ENCODE results near the gene FAM20C. TPM values are rescaled to one million over a fixed set of nuclear protein-coding genes. Genes with fewer than 3 reads are reported as not detected.

The FAM20C gene
- total and polyA plus RNA-seq, 2 of the 8 experiments (the other 6 are each of a cell fraction or from before 2014, with no cell fraction given): 9.5 to 34.8 TPM

GRCh38 chr7:192701-193480 is 520 bp downstream of the FAM20C start:
- Histone ChIP-seq H4K91ac (replicated peaks; ENCODE audit: insufficient read length, low read length) (peak overlapping the region; percentile 71), H4K8ac (ENCODE audit: extremely low read depth, insufficient read depth, low read length) (peak overlapping the region; percentile 94; the same call in 1 of the 2 replicates), H2BK12ac (ENCODE audit: low read depth, low read length) (no peak overlapping the region), H3K9ac (replicated peaks in 1 of 4; ENCODE audit: extremely low read depth in 1 of 4, low read depth in 3 of 4, low read length in 3 of 4) (peak overlapping the region in 3 of 4 experiments; percentile 28 to 39 (median 29); a peak in 3 of 7 replicates), H3K4me2 (ENCODE audit: insufficient read depth in 1 of 2, low read depth in 2 of 2, low read length in 2 of 2) (peak overlapping the region; percentile 84 to 89), H3K56ac (replicated peaks; ENCODE audit: insufficient read length, low read depth, low read length) (no peak overlapping the region), H2AK5ac (ENCODE audit: low read depth, low read length) (no peak overlapping the region), H3K79me1 (ENCODE audit: low read depth, low read length) (peaks cover 7% of the 10 kb centered on the region; the same call in 1 of the 2 replicates), H4K5ac (ENCODE audit: insufficient read length, low read depth, low read length) (no peak overlapping the region), H3K27ac (ENCODE audit: low read depth, low read length) (no peak overlapping the region), H2BK15ac (ENCODE audit: low read length) (no peak overlapping the region), H2AFZ (ENCODE audit: low read length) (no peak overlapping the region), H3K4ac (replicated peaks; ENCODE audit: insufficient read length, low read depth, low read length) (no peak overlapping the region), H3K18ac (ENCODE audit: extremely low read depth, low read length) (no peak overlapping the region; the same call in 1 of the 2 replicates), H3K23me2 (ENCODE audit: low read depth, low read length) (peaks cover 17% of the 10 kb centered on the region), H3K14ac (ENCODE audit: insufficient read length) (no peak overlapping the region), H2BK120ac (replicated peaks; ENCODE audit: low read depth, low read length) (no peak overlapping the region), H3K27me3 (replicated peaks in 1 of 4; ENCODE audit: control insufficient read depth in 3 of 4, extremely low read depth in 1 of 4, insufficient read depth in 3 of 4, low read length in 3 of 4) (peaks cover 0 to 9% (median 3%) of the 10 kb centered on the region in 4 experiments; a peak in 4 of 7 replicates), H3K23ac (ENCODE audit: insufficient read length) (no peak overlapping the region), H3K36me3 (ENCODE audit: control insufficient read depth in 2 of 4, insufficient read depth in 4 of 4, low read length in 3 of 4) (peaks cover 2 to 16% (median 13%) of the 10 kb centered on the region in 4 experiments; a peak in 6 of 8 replicates), H3K4me1 (replicated peaks in 1 of 4; ENCODE audit: control insufficient read depth in 3 of 4, insufficient read depth in 4 of 4, low read length in 3 of 4) (peaks cover 0 to 44% (median 33%) of the 10 kb centered on the region in 4 experiments; a peak in 6 of 7 replicates), H3K4me3 (ENCODE audit: extremely low read depth in 1 of 4, insufficient read depth in 2 of 4, low read depth in 3 of 4, low read length in 4 of 4) (peak overlapping the region; percentile 47 to 82 (median 62)), H3K9me3 (ENCODE audit: insufficient read depth in 2 of 2, low read depth in 1 of 2, low read length in 1 of 2) (no peaks in the 10 kb centered on the region), H2BK20ac (ENCODE audit: low read length) (no peak overlapping the region), H2BK5ac (ENCODE audit: low read depth, low read length) (no peak overlapping the region), H3K79me2 (ENCODE audit: control insufficient read depth in 1 of 2, insufficient read depth in 2 of 2, low read length in 2 of 2) (peaks cover 0 to 25% of the 10 kb centered on the region in 2 experiments; a peak in 2 of 4 replicates), H4K20me1 (replicated peaks in 1 of 2; ENCODE audit: control insufficient read depth in 1 of 2, insufficient read depth in 2 of 2, low read length in 2 of 2) (peaks cover 4 to 23% of the 10 kb centered on the region in 2 experiments)
- no peak for DNase-seq (ENCODE audit: low read depth in 1 of 2, low spot score in 2 of 2)
- 1% methylated on average over 70 of the region's 119 CpGs; no CpG with 5 or more reads in 1 of the 2 experiments for WGBS, 2 experiments (ENCODE audit: extremely low coverage in 1 of 2, insufficient coverage in 1 of 2, insufficient read length in 1 of 2, insufficient replicate concordance in 2 of 2, low coverage in 1 of 2, low lambda C conversion rate in 2 of 2, missing lambda C conversion rate in 1 of 2)
- POLR2A ChIA-PET (ENCODE audit: partially characterized antibody): interaction anchor here (0.7 to 1.5 kb wide), 5 partner anchors 19 to 72 kb away, joined by 3 read pairs; no protein-coding TSS in a partner anchor
- FAIRE-seq: no peak
- CTCF ChIA-PET (ENCODE audit: partially characterized antibody): interaction anchor here (0.9 to 1.3 kb wide), 3 partner anchors 13 to 74 kb away, joined by 3 read pairs; no protein-coding TSS in a partner anchor
- TF ChIP-seq JUND (IDR thresholded peaks at IDR 0.05; ENCODE audit: low read length) (no peak), RXRA (IDR thresholded peaks at IDR 0.05; ENCODE audit: insufficient read depth, low read depth, low read length) (no peak), CHD1 (IDR thresholded peaks at IDR 0.05; ENCODE audit: low read depth, low read length) (no peak), RAD21 (IDR thresholded peaks at IDR 0.05 in 1 of 2, conservative IDR thresholded peaks at IDR 0.05 in 1 of 2; ENCODE audit: low read depth in 2 of 2, low read length in 2 of 2) (no peak), TAF7 (optimal IDR thresholded peaks at IDR 0.05; ENCODE audit: borderline replicate concordance, low read depth, low read length) (no peak), GTF2F1 (IDR thresholded peaks at IDR 0.05; ENCODE audit: borderline replicate concordance, low read depth, low read length) (no peak), RFX5 (IDR thresholded peaks at IDR 0.05; ENCODE audit: borderline replicate concordance, low read depth, low read length) (no peak), SAP30 (IDR thresholded peaks at IDR 0.05; ENCODE audit: insufficient read depth, insufficient replicate concordance, low read length) (no peak), POLR2A (IDR thresholded peaks at IDR 0.05; ENCODE audit: control extremely low read depth in 1 of 2, low read depth in 2 of 2, low read length in 2 of 2) (no peak), FOSL1 (IDR thresholded peaks at IDR 0.05; ENCODE audit: insufficient read depth, low read depth, low read length) (no peak), CEBPB (IDR thresholded peaks at IDR 0.05; ENCODE audit: low read depth, low read length) (no peak)
